HG03442 (cell line): Measurements from ENCODE around the gene DMRT1.

ENCODE experiments used
- ATAC-seq: cut with Tn5 transposase; IDR thresholded peaks from one replicate; pipeline ENCODE4 v1.9.1; 2021; ENCODE audit warnings: mild to moderate bottlenecking, moderate library complexity; ENCODE audit not compliant: unreplicated experiment

Gene DMRT1

DNA sequence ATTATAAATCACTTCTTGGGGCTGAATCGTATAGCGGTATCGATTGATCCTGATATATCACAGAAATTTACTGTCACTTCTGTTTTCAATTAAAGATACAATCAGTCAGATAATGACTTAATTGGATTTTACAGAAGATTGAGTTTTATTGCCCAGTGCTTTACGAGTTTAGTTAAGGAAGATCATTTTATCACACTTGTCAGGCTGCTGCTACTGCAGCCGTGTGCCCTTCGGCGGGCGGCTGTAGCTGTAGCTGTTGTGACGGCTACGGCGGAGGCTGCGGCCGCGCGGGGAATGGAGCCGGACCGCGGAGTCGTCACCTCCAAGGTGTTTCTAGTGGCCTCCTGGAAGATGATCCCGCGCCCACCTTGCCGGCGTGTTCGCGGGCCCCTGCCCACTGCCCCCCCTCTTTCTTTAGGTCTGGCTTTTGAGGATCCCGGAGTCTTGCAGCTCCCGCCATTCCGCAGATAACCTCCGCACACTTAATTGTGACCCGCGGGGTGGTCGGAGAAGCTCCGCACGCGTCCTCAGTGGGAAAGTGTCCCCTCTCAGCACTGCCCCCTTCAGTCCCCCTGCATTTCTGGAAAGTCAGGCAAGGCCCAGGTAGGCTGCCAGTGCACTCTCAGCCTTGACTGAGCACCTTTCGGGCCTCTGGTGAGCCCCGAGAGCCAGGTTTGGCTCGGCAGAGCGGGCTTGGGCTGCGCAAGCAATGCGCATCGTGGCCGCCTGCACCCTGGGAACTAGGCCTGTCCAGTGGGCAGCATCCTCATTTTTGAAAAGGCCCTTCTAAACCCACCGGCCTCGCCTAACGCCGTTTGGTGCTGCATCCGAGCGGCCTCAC is 128.0 kb downstream of the DMRT1 start:
- no peak for ATAC-seq

DNA sequence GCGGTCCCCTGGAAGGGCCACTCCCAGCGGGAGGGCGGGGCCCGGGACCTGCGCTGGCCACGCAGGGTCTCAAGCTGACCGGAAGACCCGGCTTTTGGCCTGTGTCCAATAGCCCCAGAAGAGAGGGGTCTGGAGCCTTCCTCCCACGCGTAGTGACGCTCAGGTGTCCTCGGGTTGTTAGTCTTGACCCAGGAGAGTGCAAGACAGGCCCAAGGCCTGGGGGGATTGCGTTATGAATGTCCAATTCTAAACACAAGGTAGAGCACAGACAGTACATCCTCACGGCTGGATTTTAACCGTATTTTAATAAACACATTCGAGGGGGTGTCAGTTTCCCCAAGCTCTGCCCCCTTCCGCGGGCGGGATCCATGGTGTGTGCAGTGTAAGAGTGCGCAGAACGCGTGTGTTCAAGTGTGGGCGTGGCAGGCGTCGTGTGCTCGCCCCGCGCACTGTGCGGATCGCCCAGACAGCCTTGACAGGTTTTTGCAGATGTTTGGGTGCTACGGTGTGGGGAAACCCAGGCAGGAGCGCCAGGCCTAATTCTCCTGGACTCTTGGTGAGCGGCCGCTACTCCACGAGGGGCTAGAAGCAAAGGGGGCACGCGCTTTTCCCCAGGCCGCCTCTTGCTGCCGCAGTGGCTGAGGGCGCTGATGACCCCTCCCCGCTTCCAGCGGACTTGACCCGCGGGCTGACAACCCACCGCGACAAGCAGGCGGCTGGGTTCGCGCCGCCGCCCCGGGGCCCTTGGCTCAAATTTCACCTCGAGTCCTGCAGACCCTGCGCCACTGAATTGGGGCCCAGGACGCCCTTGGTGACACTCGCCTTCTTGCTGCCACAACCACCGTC is 128.9 kb downstream of the DMRT1 start:
- ATAC-seq, result no peak

DNA sequence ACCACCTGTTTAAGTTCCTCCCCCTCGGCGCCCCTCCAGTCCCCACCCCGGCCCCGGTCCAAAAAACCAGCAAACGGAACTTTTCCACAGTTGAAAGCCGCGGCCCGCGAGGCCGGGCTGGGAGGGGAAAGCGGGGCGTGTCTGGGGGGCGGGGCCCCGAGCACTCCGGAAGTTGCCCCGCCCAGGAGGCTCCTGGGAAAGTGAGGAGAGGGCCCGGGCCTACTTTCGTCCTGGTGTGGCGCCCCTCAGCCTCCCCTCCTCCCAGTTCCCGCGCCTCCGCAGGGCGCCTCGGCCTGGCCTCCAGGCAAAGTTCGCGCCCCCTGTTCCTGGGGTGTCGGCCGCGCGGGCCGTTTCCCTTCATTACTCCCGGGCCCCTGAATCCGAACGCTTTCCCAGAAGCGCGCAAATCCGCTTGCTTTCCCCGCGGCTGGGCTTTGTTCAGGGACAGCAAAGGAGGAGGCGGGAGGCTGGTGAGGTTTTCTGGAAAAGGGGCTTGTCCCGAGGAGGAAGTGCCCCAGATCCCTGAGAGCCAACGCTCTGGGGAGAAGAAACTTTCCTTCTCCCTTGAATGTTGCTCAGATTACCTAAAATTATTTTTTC is 130.5 kb downstream of the DMRT1 start:
- ATAC-seq, result no peak

DNA sequence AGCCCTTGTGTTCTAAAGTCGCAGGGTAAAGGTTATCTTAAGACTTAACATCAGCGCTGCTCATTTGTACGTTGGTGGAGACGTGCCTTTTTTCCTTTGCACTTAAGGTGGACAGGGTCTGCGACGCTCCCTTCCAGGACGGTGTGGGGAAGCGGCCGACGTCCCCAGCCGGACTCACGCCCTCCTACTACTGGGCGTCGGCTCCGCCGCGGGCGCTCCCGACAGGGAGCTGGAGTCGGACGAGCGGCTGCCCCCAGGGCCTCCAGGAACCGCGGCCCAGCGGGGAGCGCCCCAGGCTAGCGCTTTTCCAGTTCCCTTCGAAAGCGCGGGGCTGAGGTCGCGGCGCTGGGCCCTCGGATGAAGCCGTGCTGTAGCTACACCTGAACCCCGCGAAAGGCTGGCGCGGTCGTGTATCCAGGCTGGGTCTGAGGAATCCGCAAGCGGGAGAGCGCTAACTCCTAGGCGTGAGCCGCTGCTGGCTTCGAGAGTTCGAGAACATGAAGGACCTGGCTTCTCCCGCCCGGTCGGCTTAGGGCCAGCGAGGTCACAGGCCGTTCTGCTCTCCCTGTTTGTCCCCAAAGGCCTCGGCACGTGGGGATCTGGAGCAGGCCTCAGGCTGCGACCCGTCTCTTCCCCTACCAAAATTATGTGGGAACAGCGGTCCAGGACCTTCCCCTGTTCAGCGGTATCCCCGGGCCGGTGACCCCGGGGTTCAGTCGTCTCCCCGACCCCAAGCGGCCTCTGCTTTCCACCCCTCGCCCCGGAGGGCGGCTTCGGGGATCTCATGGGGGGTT is 131.2 kb downstream of the DMRT1 start:
- no peak for ATAC-seq

DNA sequence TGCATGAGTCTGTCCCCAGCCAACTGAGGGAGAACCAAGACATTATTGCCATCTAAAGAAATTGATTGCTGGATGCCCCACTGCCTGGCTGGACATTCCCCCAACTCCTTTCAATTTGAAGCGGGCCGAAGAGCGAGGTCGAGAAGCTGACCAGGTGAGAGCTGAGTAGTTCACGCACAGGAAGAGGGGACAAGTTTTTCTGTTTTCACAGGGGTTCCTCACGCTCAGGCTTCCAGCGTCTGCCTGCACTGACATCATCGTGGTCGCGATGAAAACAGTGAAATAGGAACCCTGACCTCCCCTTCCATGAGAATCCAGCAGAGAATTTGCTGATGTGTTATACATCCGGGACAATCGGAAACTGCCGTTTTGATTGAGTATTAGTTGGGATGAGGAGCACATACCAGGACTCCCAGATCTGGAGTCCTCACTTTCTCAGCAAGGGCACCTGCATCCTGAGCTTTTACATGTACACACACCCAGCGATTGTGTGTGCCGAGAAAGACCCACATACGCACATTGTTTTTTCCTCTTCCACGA is 131.9 kb downstream of the DMRT1 start:
- ATAC-seq, result no peak

DNA sequence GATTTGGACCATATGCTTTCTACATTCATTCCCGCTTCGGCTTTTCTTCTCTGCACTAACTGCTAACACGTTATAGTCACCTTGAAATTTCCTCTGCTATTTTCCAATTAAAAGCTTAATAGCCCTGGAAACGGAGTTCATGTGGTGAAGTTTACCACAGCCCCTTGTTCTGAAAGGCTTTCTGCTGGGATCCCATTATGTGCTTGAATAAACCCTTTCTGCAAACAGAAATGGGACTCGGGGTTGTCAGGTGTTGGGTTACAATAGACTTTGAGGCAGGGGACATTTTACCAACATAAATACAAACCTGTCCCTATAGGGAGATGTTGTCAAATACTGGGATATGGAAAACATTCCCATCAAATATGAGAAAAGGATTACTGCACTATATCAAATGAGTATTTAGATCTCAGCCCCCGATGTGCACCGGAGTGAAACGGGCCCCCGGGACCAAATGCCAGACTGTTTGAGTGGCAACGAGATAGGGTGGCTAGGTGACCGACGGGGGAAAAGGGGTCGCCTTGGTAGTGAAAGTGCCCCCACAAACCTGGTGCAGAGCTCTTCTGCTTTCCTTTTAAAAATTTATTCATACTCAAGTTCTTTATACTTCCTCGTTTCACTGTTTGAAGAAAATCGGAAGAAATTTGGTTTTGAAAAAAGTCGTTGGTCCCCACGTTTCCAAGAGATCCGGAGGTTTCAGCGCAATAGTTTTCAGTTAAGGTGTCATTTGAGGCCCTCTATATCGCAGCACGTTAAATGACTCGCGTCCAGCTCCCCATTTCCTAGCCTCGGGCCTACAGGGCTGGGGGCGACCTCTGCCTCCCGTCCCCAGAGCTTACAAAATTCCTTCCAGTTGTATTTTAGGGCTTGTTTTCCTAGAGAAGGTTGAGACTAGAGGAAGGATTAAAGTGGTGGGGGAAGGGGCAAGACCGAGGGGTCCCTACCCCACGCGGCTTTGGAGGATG is 132.8 kb downstream of the DMRT1 start:
- no peak for ATAC-seq

DNA sequence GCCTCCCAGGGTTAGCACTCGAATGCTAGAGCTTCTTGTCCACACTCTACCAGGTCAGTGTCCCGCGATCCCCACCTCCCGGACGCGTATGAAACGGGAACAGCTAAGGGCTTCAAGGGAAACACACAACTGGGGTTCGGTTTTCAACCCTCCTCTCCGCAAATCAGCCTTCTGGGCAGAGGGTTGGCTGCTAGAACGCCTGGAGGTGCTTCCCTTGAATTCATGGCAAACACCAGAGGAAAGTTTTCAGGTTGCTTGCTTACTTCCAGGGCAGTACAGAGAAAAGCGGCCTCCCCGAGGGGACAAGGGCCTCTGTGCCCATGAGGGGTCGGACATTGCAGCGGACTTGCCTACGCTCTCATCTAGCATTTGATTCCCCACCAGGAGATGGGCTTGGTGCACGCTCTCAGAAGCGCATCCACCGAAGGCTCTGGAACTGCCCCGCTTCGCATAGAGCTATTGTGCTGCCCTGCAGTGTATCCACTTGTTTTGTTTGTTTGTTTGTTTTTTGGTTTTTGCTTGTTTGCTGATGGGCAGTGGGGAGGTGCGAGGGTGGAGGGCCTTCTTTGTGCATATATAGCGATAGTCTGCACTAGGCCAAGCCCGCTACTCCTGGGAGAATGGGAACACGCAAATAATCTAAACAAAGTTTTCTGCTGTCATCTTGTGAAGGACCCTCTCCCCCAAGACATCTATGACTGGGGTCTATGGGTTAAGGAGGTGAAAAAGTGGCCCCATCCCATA is 133.7 kb downstream of the DMRT1 start:
- ATAC-seq, result no peak

DNA sequence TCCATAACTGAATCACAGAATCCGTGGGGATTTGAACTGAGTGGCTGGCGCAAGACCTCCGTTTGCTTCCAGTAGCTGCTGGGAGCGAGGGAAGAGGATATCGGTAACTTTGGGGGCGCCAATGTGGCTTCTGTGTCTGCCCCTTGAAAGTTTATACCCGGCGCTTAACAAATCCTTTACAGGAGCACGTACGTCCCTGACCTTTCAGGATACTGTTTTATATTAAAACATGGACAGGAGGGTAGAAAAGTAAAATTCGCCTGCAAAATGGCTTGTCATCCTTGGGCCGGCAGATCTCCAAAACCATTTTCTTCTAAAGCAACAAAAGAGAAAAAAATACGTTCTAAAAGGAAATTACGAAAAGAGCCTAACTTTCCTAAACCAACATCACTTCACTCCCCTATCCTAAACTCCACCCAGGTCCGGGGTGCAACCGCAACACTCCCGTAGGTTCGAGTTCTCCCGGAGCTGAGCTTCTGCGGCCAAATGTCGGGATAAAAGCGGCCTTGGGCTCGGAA is 134.3 kb downstream of the DMRT1 start:
- no peak for ATAC-seq

DNA sequence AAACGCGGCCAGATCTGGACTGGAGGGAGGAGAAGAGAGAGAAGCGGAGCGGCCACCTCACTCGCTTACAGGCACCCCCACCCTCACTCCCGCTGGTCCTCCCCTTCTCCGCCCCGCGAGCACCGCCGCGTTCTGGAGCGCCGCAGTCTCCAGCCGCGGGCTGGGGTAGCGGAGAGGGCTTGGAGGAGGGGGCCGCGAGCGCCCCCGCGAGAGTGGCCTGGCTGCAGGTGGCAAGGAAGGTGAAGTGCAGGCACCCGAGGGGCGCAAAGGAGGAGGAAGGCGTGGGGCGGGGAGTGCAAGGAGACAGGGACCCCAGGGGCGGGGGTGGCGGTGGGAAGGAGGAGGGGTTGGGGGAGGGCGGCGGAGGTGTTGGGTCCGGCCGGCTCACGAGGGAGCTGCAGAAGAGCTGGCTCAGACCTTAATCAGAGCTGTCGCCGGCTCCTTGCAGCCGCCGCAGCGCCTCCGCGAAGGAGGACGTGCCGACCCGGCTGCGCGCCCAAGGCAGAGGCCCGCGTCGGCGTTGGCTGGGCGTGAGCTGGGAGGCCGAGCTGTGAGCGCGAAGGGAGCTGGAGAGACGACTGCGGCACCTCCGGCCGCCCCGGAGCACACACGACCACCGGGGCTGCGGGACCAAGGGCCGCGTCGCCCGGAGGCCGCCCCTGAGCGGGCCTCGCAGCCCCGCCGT is 134.9 kb downstream of the DMRT1 start, which contains the start of gene DMRT3:
Gene DMRT3 (plus strand): TSS at position 398 of the 685 bp plus-strand sequence. CDS start 347 bp downstream, outside the sequence.
- ATAC-seq, result no peak

DNA sequence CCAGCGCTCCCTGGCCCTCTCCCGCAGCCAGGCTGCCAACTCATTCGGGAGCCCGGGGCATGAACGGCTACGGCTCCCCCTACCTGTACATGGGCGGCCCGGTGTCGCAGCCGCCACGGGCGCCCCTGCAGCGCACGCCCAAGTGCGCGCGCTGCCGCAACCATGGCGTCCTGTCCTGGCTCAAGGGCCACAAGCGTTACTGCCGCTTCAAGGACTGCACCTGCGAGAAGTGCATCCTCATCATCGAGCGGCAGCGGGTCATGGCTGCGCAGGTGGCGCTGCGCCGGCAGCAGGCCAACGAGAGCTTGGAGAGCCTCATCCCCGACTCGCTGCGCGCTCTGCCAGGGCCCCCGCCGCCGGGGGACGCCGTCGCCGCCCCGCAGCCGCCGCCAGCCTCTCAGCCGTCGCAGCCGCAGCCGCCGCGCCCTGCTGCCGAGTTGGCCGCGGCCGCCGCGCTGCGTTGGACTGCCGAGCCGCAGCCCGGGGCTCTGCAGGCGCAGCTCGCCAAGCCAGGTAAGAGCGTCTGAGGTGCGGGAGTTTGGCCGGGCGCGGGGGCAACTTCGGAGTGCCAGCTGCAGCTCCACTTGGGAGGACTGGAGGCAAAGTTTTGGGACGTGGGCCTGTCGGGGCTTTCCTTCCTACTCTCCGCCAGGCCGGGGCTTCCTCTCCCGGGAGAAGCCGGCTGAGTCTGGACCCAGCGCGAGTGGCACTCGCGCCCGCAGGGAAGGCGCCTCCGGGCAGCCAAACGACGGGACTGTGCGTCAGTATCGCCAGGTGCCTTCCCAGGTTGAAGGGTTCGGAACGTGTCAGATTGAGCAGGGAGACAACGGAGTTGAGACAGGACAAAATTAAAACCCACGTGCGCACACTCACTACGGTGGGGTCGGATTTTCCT is 135.7 kb downstream of the DMRT1 start:
- ATAC-seq, result no peak

DNA sequence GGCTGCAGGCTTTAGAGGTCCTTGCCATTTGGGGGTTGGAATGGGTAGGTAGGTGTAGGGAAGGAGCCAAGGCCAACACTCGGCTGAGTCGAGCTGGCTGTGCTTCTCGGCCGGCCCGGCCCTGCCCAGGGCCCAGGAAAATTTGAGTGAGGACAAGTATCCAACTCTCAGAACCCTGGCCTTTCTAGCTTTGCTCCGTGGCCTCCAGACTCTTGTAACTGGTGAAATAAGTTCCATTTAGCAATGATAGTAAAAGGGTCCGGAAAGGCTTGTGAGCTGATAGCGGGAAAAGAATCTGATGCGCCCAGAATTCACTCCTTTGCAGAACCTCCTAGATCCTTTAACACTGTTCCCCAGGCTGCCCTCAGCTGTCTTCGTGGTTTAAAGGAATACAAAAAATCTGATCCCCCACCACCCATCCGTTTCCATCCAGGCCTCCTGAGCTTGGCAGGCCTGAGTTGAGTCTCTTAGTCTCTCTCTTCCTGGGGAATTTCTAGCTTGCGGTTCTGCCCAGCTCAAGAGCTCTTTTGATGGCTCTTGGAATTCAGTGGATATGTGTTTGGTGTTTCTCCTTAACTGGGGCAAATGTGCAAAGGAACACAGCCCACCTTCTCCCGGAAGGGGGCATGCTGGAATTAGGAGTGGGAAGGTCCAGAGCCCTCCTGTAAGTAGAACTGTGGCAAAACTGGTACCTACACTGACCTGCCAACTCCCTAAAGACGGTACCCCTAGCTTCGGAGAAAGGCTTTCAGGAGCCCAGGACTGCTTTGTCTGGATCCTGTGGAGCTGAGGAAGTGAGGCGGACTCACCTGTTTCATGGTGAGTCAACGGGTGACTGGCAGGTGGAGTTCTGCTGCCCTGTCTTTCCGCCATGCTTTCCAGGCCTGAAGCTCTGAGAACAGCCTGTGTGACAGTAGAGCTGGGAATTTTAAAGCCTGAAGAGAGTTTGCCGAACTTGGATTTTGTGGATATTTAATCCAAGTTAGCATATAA is 136.6 kb downstream of the DMRT1 start:
- ATAC-seq, result no peak

DNA sequence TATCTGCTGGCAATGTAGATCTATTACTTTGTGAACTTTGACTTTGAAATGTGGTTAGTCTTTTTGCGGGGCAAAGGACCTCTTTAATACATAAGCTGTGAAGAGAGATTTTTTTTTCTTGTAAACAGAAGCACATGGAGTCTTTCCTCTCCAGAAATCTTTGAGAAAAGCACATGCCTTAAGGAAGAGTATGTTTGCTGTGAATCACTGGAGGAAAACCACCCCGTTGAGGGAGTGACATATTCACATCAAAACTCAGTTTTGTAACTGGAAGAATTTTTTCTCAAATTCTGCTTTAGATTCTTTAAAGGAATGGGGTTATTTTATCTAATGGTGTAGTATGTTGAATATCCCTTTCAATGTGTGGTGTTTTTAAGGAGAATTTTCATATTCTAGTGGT is 138.5 kb downstream of the DMRT1 start:
- no peak for ATAC-seq

DNA sequence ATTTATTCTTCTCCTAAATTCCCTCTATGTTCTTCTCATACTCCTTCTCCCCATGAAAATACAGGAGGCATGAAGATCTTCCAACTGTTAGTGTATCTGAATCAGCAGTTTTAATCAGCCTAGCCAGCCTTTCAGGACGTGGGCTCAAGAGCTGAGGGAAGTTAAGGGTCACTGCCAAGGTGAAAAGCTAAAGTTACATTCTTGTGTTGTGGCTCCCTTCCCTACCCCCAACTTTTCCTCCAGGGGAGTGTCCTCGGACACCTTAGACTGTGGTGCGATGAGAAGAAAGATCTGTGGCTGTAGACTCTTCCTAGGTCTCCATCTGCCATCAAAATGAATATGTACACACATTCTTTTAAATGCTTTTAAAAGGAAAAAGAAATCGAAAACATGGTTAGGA is 139.1 kb downstream of the DMRT1 start:
- no peak for ATAC-seq

DNA sequence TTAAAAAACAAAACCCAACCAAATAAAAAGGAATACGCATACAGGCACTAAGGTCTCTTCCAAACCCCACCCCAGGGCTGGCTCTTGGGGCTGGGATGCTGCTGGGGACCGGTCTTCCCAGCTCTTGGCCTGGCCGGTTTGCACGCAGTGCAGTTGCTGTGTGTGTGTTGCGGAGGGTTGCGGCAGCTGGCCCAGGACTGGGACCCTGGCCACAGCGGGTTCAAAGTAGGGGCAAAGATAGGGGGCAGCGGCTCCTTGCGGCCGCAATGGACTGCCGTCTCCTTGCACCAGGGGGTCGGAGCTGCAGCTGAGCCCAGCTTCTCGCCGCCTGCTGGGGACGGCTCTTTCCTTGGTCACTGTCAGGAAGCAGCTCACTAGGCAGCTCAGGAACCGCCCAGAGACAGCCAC is 140.0 kb downstream of the DMRT1 start:
- ATAC-seq, result no peak

DNA sequence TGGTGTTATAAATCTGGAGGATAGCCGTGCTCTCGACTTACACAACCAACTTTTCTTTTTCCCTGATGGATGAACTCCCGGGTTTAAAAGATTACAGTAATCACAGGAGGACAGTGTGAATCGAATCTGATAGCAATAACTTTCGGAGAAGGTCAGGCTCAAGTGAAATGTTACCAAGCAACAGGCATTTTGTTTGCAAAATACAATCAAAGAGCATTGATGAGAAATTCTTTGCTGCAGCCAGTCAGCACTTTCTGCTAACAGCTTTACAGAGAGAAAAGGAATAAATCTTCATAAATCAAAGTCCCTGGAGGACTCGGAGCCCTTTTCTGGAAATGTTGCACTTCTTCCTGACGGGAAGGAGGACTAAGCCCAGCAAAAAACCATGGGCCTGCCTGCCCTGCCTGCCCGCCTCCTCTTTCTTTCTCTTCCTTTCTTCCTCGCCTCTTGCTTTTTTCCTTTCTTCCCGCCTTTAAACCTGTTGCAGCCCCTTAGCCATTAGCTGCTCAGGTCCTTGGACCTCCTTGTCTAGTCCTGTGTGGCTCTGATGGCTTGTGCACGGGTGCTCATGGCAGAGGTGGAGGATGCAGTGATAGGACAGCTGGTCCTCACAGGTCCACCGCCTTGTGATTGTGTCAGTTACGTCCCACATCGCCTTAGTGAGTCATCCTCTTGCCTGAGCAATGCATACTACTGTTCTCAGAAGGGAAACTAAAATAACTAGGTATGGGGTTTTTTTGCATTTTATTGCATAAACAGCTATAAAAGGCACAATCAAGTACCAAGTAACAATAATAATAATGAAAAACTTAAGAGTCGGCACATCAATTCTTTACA is 141.1 kb downstream of the DMRT1 start:
- ATAC-seq, result no peak
